HG03457 (cell line): ENCODE measurements around the gene CCL13.

Experiments
- ATAC-seq: cut with Tn5 transposase; IDR thresholded peaks from one replicate; pipeline ENCODE4 v1.9.1; 2021; ENCODE audit warnings: moderate number of reproducible peaks; ENCODE audit not compliant: unreplicated experiment

CCL13 gene

GRCh38 chr17:34383216-34383615 is 26.9 kb downstream of the CCL13 start:
- ATAC-seq = no peak

GRCh38 chr17:34384271-34384670 is 28.0 kb downstream of the CCL13 start:
- ATAC-seq = no peak

- no peak for ATAC-seq
Measured at GRCh38 chr17:34384822-34385605, 28.7 kb downstream of the CCL13 start.

- ATAC-seq = no peak
Measured at GRCh38 chr17:34386343-34386696, 30.0 kb downstream of the CCL13 start.

GRCh38 chr17:34386697-34387550 is 30.6 kb downstream of the CCL13 start:
- no peak for ATAC-seq

- no peak for ATAC-seq
Measured at GRCh38 chr17:34387566-34387965, 31.3 kb downstream of the CCL13 start.

- no peak for ATAC-seq
Measured at GRCh38 chr17:34389126-34389750, 33.0 kb downstream of the CCL13 start.

- ATAC-seq = no peak
Measured at GRCh38 chr17:34390649-34391048, 34.4 kb downstream of the CCL13 start.

GRCh38 chr17:34391241-34391640 is 35.0 kb downstream of the CCL13 start:
- ATAC-seq = no peak

- no peak for ATAC-seq
Measured at GRCh38 chr17:34393401-34393800, 37.1 kb downstream of the CCL13 start.

- ATAC-seq = no peak
Measured at GRCh38 chr17:34397265-34397664, 41.0 kb downstream of the CCL13 start.

GRCh38 chr17:34398990-34399389 is 42.7 kb downstream of the CCL13 start:
- no peak for ATAC-seq

GRCh38 chr17:34399725-34400124 is 43.4 kb downstream of the CCL13 start:
- ATAC-seq = no peak

GRCh38 chr17:34400301-34400931 is 44.1 kb downstream of the CCL13 start:
- no peak for ATAC-seq

GRCh38 chr17:34401165-34401564 is 44.9 kb downstream of the CCL13 start:
- ATAC-seq = no peak

- ATAC-seq = no peak
Measured at GRCh38 chr17:34403006-34403405, 46.7 kb downstream of the CCL13 start.

- ATAC-seq = no peak
Measured at GRCh38 chr17:34406226-34406625, 49.9 kb downstream of the CCL13 start.
